GM19328 (cell line): ENCODE measurements around the gene RGS6.

Experiments
- ATAC-seq: cut with Tn5 transposase; IDR thresholded peaks from one replicate; pipeline ENCODE4 v1.9.1; 2021; ENCODE audit warnings: mild to moderate bottlenecking, moderate library complexity; ENCODE audit not compliant: unreplicated experiment

The RGS6 gene

DNA sequence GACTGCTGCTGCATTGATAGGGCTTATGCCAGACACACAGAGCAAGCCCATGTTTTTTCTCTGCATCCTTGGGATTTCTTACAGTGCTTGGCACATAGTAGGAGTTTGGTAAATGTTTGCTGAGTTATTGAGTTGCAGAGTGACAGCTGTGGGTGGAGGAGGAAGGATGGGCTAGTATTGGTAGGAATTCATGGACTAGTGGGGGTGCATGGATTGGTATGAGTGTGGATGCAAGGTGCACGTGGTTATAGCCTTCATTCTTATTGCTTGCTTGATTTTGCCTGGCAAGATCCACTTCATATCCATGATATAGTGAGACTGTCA is 11.4 kb downstream of the RGS6 start:
- no peak for ATAC-seq

DNA sequence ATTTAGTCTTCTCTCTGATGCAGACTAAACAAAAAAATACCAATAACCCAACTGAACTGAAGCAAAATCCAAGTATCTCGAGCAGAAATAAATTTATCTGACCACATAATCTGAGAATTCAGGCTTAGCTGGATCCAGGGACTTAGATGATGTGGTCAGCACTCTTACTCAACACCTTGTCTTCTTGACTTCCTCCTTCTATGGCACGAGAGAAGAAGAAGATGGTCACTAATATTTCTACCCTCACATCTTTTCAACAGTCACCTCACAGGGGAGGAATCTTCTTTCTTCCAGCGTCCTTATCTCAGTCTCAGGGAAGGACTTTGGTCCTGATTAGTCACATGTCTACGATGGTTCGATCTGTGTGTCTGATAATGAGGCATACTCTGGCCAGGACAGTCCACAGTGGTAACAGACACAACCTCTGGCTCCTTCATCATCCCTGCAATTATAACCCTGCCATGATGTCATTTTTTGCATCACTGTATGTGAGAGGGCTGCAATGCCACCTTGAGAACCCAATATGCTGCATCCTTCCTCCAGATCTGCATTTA is 15.8 kb downstream of the RGS6 start:
- no peak for ATAC-seq

DNA sequence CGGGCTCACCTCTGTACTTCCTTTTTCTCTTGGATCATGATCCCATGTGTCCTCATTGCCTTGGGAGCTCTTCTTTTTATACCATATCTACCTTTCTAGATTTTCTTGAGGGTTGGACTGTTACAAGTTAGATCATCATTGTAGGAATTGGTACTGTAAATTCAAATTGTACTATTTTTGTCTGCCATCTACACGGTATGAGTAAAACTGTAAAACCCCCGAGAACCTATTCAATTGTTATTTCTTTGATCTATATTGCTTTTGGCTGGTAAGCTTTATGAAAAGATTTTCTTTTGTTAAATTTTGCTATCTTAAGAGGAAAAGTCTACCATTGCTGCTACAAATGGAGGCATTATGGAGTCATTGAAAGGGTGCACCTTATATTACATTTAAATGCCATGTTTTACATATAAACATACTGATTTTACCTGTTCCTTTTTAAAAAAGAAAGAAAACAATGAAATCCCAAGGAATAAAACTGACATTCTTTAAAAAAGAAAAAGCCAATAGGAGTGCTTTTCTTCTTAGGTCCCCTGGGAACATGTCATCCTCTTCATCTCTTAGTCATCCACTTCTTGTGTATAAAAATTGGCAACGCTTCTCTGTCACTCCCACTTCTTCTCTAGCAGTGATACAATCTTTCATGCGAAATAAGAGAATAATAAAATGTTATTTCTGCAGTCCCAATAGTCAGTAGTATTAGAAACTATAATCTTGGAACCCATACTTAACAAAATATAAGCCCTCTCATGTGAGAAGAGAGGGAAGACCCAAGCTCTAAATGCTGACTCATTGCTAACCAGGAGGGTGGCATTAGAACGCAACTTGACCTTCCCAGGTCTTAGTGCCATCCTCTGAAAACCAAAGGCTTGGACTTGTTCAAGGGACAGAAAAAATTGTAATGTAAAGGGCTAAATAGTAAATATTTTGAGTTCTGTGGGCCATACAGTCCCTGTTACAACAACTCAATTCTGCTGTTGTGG is 20.4 kb downstream of the RGS6 start:
- ATAC-seq, result no peak

DNA sequence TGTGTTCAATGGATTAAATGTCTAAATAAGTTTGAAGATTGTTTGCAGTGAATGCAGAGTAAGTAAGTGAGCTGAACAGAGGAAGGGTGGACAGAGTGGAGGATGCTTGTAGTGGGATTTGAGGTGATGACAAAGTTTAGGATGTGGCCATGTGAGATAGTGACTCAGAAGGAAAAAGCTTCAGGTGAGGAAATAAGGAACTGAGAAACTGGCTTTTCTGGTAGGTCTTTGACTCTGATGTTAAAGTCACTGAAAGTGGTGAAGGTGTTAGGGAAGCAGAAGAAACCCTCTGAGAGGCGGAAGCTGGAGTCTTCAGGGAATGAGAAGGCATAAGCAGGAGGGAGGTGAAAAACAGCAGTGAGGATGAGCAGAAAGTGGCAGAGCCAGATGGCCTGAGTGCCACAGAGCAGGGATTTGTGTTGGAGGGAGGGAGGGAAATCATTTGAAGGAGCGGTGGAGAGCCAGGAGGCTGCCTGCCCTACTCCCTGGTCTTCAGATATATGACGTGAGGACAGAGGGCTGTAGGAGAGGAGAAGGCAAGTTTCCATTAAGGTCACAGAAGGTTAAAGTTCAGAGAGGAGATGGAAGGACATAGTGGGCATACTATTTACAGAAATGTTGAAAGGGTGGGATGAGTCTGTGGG is 24.8 kb downstream of the RGS6 start:
- ATAC-seq, result no peak

DNA sequence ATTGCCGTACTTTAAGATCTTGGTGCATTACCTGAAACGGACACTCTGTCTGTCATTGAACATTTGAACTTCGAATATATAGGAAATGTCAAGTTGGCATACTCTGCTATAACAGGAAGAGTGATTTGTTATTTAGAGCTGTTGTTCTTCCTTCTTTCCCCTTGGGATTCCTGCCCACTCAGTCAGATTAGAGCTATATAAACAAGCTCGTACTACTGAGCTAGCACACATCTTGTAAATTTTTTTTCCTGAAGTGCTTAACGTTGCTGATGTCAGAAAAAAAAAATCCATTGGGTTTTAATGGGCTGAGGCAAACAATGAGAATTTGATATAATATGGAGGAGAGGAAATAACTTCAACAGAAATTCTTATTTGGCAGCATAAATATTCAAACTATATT is 26.8 kb downstream of the RGS6 start:
- ATAC-seq, result no peak

DNA sequence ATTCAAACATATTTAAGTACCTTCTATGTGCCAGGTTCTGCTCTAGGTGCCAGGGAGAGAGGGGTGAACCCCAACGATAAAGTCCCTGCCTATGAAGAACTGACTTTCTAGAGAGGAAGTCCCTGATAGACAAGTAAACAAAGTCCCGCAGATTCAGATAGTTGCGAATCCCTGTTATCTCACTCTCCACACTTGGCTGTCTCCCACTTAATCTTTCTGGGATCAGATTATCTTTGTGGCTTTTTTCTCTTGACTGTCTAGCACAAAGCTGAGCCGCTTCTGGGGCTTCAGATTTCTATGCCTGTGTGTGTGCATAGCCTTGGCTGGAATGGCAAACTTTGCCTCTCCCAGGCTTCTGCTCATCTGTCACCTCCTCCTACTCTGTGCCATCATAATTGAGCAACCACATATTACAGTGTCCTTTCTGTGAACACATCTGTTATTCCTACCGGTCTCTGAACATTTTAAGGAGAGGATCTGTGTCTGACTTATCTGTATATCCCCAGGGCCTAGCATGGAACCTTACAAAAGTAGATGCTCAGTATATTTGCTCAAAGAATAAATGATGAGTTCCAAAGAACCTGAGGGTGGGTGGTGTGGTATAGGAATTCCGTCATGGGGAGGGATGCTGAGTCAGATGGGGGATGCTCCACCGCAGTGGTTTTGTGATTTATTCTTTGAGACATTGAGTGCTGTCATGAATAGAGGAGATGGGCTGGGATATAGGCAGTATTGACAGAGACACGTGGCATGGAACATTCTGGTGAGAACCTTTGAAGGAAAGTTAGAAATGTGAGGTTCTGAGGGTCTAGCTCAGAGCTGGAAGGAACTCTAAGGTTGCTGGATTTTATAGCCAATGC is 28.5 kb downstream of the RGS6 start:
- ATAC-seq, result no peak

DNA sequence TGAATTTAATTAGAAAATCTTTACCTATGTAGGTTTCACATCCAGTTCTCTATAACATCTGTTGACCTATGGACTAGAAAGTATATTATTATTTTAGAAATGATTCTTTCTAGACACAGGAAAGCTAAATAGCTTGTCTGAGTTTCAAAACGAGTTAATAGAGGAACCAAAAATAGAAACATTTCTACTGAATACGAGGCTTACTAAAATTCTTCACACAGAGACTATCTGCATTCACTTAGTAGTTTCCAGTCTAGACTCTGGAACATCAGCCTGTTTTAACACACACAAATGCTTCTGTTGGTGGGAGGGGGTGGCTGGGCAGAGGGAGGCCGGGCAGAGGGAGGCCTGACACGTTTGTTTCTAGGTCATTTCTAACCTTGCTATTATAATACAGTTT is 29.7 kb downstream of the RGS6 start:
- no peak for ATAC-seq

DNA sequence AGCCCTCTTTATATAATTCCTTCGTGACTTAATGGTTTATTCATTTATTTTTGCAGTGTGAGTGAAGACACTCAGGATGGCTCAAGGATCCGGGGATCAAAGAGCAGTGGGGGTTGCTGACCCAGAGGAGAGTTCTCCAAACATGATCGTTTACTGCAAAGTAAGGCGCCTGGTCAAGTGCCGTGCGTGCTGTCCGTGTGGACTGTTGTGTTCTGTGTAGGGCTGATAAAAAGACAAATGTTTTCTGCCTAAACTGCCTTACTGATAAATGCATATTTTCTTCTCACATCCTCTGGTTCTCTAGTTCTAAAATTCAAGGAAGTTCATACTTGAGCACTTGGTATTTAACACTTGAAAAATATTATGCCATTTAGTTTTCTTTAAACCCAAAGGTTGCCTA is 32.5 kb downstream of the RGS6 start:
- no peak for ATAC-seq

DNA sequence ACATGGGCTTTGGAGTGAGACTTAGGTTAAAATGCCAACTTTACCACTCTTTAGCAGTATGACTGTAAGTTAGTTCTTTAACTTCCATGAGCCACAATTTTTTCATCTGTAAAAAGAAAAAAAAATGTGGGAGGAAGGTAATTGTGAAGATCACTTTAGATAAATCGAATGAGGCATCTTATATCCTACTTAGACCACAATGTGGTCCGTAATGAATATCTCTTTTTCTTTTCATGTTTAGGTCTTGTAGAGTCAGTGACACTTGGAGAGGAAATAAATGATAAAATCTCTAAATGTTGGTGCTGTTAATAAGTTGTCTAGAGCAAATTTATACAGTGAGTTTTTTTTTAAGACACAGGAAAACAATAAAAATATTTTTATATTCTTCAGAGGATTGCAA is 34.3 kb downstream of the RGS6 start:
- ATAC-seq, result no peak

DNA sequence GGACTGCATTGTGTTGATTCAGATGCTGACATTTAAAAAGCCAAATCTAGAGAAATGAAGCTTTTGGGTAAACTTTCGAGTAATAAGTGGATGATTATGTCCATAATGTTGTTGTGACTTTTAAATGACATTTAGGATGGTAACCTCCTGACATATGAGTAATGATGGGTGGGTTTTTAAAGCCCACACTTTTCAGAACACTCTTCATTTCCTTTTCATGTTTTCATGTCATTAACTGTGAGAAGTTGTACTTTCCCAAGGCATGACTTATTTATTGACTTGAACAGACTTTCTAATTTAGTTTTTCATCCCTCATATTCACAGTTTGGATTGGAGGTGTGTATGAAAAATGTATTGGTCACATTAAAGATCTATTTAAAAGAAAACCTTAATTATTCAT is 35.5 kb downstream of the RGS6 start:
- ATAC-seq, result no peak

DNA sequence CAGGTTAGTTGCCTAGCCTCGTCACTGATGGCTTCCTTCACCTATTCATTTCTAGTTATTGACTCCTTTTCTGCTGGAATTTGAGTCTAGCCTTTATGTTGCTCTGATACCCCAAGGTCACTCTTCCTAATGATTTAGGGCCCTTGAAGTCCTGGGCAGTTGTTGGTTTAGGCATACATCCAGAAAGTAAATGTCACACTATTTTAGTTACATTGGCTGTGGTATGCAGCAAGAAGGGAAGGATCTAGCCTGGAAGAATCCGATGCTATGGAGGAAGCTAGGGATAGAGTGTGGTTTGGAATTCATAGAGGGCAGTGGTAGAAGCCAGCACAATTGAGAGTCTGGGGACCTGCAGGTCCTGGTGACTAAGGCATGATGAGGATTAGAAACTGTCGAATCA is 38.0 kb downstream of the RGS6 start:
- ATAC-seq, result no peak

DNA sequence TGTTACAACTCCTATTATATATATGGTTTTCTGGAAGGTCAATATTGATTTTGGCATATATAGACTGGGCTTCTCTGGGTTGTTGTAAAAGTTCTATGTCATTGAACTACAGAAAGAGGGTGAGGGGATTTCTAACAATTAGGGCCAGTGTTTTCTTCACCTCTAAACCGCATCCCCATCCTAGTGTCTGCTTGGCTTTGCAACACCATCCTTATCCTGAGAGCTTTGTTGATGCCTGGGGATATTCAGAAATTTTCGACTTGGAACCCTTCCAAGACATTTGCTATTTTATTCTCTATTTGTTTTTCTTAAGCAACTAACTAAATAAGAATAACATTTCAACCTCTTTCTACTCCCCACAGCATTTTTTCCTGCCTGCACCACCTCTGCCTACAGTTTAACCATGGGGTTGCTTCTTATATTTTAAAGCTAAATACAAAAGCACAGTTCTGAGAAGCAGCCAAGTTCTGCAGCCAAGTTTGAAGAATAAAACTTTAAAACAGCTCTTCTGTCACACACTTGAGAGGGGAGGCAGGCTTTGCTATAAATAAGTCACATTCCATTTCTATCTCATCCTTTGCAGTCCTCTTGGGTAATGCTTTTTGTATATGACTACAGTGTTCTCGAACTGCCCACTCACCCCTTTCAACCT is 53.4 kb downstream of the RGS6 start:
- no peak for ATAC-seq

DNA sequence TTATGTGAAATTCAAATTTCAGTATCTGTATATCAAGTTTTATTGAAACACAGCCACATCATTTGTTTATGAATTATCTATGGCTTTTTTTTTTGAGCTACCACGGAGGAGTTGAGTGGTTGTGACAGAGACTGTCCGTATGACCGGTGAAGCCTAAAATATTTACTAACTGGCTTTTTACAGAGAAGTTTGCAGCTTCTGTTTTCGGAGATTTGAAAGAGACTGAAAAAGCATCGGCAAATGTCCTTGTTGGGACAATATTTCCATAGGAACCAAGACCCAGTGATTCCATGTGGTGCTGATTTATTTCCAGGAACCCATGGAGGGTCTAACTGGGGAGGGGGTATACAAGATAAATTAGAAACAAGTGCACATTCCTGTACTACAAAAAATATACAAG is 56.2 kb downstream of the RGS6 start:
- ATAC-seq, result no peak

DNA sequence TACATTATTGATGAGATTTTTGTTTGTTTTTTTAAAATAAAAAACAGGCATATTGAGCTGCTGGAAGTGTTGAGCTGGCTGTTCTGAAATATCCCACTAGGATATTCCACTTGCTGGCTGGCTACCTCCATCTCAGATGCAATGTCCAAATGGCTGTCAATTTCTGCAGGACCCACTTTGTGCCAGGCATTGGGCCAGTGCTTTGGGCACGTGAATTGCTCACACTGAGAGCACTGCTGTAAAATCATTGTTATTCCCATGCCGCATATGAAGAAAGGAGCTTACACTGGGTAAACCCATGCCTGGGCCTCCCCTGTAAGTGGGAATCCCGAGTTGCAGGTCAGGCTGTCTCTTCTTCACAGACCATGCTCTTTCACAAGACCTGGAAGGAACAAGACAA is 56.7 kb downstream of the RGS6 start:
- ATAC-seq, result no peak

DNA sequence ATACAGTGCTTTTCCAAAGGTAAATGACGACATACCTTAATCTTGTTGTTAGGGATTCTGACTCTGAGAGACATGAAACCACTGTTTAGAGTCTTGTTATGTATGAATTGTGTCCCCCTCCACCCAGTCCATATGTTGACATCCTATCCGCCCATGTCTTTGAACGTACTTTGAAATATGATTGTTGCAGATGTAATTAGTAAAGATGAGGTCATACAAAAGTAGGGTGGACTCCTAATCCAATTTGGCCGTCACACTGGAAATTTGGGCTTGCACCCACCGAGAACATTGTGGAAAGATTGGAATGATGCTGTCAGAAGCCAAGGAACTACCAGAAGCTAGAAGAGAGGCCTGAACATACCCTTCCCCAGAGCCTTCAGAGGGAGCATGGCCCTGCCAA is 62.2 kb downstream of the RGS6 start:
- ATAC-seq, result no peak

DNA sequence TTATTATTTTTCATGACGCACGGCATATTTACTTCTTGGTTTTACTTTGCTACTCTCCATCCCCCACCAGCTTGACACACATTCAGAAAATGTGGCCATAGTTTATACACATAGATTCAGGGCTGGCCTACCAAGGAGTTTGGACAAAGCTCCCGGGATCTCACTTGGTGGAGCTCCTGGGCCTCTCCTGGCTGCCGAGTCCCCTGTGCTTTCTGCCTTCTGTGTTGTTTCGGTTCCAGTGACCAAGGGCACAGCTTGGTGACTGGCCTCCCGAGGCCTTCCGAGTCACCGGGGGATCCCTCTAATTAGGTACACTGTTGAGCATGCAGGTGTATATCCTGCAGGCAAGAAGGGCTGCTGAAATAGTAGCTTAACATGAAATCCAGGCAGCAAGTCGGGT is 63.5 kb downstream of the RGS6 start:
- ATAC-seq, result no peak

DNA sequence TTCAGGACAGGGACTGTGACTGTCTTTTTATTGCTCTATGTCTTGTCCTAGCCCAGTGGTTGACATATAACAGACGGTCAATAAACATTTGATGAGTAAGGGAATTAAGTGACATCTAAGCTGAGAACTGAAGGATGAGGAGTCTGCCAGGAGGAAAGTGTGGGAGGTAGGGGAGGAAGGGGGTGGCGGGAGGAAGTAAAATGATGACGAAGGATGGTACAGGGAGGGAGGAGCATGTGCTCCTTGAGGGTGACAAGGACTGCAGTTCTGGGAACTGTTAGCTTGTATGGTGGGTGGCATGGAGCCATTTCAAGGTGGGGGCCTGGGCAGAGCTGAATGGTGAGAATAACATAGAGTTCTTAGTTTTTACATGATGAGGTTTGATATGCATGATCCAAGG is 64.4 kb downstream of the RGS6 start:
- no peak for ATAC-seq

DNA sequence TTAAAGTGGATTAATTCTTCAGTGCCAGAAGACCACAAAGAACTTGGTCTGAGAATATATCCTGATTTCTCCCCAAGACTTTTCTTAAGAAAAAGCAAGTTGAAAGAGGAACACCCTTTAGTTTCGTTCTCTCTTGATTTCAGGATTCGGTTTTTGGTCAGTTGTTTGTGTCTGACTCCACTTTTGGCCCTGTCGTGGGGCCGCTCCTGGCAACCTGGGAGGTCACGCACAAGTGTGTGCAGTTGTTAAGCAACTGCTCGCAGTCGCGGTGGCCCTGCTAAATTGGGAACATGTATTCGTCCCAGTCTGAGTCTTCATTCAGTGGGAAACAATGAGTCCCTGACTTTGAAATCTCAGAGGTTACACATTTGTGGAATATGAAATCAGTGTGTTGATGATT is 68.7 kb downstream of the RGS6 start:
- no peak for ATAC-seq

DNA sequence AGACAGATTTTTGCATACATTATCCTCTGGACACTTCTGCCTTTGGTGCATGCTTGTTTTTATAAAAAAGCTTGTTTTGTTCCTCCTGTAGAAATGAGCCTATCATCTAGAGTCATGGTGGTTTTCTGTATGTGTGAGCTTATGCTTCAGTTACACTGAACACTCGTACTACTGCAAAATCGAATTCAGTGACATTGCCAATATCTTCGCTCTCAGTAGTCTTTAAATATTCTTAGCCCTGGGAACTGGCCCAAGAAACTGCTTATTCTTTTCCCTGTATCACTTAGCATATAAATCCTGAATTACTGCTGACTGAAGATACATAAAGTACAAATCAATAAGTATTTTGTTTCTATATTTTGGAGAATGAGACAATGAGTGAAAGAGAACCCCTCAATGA is 70.5 kb downstream of the RGS6 start:
- no peak for ATAC-seq

DNA sequence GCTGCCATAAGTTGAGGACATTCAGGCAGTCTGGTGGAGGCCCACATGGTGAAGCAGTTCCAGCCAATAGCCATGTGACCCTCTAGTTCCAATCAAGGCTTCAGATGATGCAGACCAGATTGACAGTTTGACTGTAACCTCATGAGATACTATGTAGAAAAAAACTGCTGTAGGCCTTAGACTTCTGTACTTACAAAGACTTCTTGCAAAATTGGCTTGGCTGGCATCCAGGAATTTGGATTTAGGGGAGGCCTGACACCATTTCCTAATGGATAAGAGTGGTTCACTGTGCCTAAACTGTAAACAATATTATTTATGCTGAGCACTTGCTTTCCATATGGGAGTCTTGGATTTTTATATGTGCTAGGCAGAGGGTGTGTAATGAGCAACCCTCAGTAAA is 76.4 kb downstream of the RGS6 start:
- ATAC-seq, result no peak

DNA sequence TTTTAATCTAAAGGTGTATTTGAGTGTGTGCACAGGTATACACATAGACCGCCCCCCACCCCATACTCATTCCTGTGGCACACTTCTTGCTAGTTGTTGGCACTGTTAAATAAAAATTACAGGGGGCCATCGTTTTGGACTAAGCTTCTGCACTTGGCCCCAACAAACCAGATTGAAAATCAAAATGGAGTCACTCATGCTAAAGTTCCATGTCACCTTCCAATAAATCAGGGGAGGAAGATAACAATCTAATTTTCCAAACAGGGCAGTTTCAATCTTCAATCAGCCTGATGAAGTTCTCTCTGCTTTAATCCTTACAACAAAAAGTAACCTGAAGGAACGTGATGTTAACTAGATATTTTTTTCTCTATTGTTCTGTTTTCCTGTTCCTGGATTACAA is 78.2 kb downstream of the RGS6 start:
- ATAC-seq, result no peak
